NCI-H526 treated with DMSO at 0.1 percent for 48 hours (cell line): ENCODE results near the gene TXNRD1.
"Not testable (repeated sequence)": the region's sequence is repeated elsewhere in the genome, so short reads cannot be mapped to it uniquely, and the experiment has no call there.

Experiments
- DNase-seq: peaks from one replicate; lab custom pipeline; 2025; lab: John Stamatoyannopoulos, UW

Gene TXNRD1

DNA sequence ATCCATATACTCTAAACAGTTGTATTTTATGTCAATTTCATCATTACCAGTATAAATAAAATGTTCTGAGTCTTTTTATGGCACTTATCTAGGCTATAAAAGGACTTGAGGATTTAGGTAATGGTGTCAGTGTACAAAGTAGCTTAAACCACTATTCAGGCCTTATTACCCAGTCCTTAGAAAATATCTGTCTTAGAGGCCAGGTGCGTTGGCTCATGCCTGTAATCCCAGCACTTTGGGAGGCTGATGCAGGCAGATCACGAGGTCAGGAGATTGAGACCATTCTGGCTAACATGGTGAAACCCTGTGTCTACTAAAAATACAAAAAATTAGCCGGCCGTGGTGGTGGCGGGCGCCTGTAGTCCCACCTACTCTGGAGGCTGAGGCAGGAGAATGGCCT lies 112.7 kb downstream of the TXNRD1 start:
- not testable (repeated sequence) for DNase-seq

GRCh38 chr12:104328790-104329189 lies 113.2 kb downstream of the TXNRD1 start:
- DNase-seq, result no peak

DNA sequence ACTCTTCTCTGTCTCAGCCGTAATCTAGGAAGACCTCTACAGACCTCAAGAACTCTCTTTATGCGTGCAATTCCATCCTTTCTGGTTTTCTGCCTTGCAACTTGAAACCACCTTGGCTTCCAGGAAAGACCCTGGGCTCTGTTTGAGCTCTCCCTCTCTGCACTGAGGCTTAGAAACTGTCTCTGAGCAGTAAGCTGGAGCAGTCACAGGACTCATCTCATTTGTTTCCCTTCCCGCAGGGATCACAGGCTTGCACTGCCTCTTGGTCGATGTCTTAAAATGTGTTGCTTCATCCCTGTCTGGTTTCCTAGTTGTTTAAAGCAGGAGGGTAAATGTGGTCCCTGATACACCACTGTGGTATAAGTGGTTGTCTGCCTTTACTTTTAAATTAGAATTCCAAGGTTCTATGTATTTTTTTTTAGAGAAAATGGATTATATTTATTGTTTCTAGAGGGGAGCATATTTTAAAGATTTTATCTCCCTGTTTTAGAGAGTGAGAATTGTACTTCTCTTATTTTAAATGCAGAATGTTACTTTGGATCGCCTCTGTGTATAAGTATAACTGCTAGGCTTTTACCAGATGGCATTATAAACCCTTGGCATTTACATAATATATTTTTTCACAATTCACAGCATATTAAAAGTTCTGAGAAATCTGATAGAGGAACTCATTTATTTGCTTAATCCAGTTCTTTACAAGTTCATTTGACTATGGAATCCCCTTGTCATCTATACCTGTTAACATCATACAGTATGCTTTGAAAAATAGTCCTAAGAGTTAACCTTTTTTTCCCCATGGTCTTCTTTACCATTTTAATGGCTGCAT lies 114.3 kb downstream of the TXNRD1 start:
- no peak for DNase-seq

- no peak for DNase-seq
These were observed 115.8 kb downstream of the TXNRD1 start for GRCh38 chr12:104331376-104331775.

DNA sequence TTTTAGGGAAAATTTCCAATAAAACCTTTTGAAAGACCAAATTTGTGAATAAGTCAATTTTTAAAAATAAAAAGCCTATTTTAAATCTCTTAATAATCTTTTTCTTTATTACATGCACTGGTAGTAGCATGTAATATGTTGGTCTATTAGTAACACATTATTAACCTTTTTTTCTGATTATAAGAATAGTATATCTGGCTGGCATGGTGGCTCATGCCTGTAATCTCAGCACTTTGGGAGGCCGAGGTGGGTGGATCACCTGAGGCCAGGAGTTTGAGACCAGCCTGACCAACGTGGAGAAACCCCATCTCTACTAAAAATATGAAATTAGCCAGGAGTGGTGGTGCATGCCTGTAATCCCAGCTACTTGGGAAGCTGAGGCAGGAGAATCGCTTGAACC lies 116.7 kb downstream of the TXNRD1 start:
- DNase-seq, result not testable (repeated sequence)

- DNase-seq, result no peak
These were observed 118.2 kb downstream of the TXNRD1 start for GRCh38 chr12:104333692-104334255.

DNA sequence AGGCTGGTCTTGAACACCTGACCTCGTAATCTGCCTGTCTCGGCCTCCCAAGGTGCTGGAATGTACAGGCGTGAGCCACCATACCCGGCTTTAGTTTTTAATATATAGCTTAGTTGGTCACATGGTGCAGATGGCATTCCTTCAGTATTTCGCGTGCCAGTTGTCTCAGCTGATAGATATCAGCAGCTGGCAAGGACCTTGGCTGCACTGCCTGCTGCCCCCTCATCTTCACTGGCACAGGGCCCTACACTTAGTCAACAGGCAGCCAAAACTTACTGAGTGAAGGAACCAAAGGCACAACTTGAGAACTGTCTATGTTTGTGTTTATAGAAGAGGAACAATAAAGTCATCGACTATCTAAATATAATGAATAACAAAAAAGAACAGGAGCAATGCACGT lies 119.0 kb downstream of the TXNRD1 start:
- DNase-seq, result no peak

GRCh38 chr12:104336115-104336514 lies 120.5 kb downstream of the TXNRD1 start:
- DNase-seq, result no peak

DNA sequence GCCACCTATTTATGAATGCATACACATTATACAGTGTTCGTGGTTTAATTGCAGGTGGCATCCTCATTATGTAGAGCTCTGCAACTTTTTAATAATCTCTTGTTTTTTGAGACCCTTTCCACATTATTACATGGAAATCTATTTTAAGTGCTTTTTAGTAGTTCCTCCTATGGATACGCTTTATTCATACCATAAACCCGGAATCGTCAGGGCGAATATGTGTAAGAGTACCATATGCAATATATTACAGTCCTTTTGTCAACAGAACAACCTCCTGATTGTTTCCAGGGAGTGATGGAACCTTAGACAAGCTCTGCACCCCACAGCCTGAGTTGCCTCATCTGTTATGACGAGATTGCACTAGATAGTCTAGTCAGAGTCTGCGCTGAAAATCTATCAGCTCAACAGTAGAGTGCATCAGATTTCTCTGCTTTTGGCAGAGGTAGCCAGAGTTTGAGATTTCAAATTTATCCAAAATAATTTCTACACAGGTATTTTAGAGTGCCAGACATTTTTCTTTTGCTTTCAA lies 121.5 kb downstream of the TXNRD1 start:
- no peak for DNase-seq

DNA sequence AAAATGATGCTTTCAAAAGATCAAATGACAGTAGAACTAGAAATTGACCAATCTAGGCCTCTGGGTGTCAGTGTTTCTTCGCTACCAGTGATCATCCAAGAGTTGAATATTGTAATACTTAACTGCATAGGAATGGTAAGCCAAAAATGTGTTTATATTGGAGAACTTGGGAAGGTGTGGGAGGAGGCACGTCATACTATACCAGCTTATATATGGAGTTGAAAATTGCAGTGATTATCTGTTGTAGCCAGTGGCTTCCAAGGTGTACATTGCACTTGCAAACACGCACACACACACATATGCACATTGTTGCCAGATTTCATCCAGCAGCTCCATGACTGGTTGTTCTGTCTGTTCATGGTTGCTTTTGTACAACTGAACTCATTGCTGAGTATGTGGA lies 124.1 kb downstream of the TXNRD1 start:
- DNase-seq, result no peak

GRCh38 chr12:104340177-104340576 lies 124.6 kb downstream of the TXNRD1 start:
- DNase-seq, result no peak

GRCh38 chr12:104340925-104341611 lies 125.5 kb downstream of the TXNRD1 start:
- no peak for DNase-seq

DNA sequence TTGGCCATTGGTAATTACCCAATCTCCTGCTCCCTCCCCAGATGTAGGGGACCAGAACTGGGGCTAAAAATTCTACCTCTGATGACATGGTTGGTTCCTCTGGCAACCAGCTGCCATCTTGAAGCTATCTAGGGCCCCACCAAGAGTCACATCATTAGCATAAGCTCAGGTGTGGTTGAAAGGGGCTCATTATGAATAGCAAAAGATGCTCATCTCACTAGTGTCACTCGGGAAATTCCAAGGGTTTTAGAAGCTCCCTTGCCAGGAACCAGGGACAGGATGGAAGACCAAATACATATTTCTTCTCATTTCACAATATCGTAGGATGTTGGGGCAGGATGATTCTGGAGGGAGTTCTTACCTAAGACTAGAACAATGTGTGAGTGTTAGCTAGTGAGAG lies 126.6 kb downstream of the TXNRD1 start:
- DNase-seq, result no peak

DNA sequence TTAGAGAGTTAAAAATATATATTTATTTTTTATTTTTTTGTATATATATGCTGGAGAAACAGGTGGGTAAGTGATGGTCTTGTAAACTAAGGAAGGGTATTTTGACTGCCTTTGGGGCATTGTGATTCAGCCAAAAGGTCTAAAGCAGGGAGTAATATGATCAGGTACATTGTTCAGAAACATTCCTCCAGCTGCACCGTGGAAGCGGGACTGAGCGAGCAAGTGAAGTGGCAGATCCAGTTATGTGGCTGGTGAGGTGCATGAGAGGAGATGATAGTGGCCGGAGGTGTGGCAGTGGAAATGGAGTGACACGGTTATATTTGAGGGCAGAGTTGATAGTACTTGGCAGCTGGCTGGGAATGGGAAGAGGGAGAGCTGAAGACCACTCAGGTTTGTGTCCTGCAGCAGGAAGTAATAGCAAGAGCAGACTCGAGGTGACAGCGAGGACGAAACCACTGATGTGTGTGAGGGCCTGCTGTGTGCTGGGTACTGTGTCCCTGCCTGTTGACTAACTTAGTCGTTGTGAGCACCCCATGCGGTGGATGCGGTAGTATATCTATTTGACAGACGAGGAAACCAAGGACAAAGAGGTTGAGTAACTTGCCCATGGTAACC lies 127.2 kb downstream of the TXNRD1 start:
- DNase-seq, result no peak

GRCh38 chr12:104344682-104345081 lies 129.1 kb downstream of the TXNRD1 start:
- DNase-seq, result no peak

- DNase-seq, result no peak
These were observed 129.9 kb downstream of the TXNRD1 start for GRCh38 chr12:104345234-104346066.

DNA sequence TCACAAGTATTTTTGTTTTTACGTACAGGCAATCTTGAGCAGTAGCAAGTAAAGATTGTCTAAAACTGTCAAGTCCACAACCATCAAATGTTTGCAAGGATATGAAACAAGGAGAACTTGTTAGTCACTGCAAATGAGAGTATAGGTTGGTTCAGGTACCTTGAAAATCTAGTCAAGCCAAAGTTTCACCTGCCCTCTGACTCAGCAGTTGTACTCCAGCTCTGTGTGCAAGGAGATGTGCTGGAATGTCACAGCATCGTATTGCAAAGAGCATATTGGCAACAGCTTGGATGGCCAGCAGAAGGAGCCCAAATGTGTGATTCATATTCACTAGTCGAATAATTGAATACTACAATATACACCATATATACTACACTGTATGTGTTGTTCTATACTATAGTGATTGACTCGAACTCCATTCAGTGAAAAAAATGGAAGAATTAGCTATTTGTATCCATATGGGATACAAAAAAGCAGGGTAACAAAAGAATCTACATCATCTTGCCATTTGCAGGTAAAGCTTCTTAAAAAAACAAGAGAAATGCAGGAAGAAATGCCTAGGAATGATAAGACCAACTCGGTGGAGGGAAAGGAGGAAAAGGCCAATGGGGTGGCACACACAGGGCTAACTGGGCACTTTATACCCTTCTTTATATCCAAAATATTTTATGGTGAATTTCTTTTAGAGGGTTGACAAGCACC lies 131.9 kb downstream of the TXNRD1 start:
- DNase-seq, result no peak

- DNase-seq, result no peak
These were observed 132.9 kb downstream of the TXNRD1 start for GRCh38 chr12:104348283-104348993.

DNA sequence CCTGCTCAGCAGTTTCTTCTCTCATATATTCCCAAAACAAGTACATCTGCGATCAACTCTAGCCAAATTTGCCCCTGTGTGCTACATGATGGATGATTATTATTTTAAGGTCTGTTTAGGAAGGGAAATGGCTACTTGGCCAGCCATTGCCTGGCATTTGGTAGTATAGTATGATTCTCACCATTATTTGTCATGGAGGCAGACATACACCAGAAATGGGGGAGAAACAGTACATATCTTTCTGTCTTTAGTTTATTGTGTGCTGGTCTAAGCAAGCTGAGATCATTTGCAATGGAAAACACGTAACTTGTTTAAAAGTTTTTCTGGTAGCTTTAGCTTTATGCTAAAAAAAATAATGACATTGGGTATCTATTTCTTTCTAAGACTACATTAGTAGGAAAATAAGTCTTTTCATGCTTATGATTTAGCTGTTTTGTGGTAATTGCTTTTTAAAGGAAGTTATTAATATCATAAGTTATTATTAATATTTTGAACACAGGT lies 133.5 kb downstream of the TXNRD1 start:
- DNase-seq, result no peak
